ENCODE measurements around the gene PTTG1IP.

Gene PTTG1IP

GRCh38 chr21:44800971-44801467 lies 72.5 kb downstream of the PTTG1IP start:
- peak; percentile 67 for DNase-seq (ENCODE audit: low spot score)

GRCh38 chr21:44800103-44800502 lies 73.4 kb downstream of the PTTG1IP start:
- peak; percentile 53 for DNase-seq (ENCODE audit: low spot score)

GRCh38 chr21:44799646-44800045 lies 73.8 kb downstream of the PTTG1IP start:
- DNase-seq (ENCODE audit: low spot score), result no peak

Data from cerebellar cortex (tissue), 1 donor.